Fibroblast of the conjunctiva (primary cell): ENCODE data around the gene RGS7.
"Not testable (repeated sequence)": the region's sequence is repeated elsewhere in the genome, so short reads cannot be mapped to it uniquely, and the experiment has no call there.

Experiments
- DNase-seq: peaks from one replicate; pipeline ENCODE4 v3.0.0-alpha.2; 2010; ENCODE audit warnings: low read depth

RGS7 gene

GRCh38 chr1:240980342-240980741 lies 376.7 kb downstream of the RGS7 start:
- no peak for DNase-seq

GRCh38 chr1:240976685-240977084 lies 380.3 kb downstream of the RGS7 start:
- DNase-seq = no peak

- no peak for DNase-seq
Measured at GRCh38 chr1:240973875-240974274, 383.1 kb downstream of the RGS7 start.

- not testable (repeated sequence) for DNase-seq
Measured at GRCh38 chr1:240972059-240972458, 384.9 kb downstream of the RGS7 start.

GRCh38 chr1:240970253-240970652 lies 386.8 kb downstream of the RGS7 start:
- DNase-seq = no peak

GRCh38 chr1:240968864-240969263 lies 388.1 kb downstream of the RGS7 start:
- no peak for DNase-seq

GRCh38 chr1:240967070-240967724 lies 389.8 kb downstream of the RGS7 start:
- no peak for DNase-seq

GRCh38 chr1:240965581-240966091 lies 391.4 kb downstream of the RGS7 start:
- no peak for DNase-seq

- DNase-seq = no peak
Measured at GRCh38 chr1:240962086-240962485, 394.9 kb downstream of the RGS7 start.

- DNase-seq = no peak
Measured at GRCh38 chr1:240956424-240956823, 400.6 kb downstream of the RGS7 start.

GRCh38 chr1:240956020-240956419 lies 401.0 kb downstream of the RGS7 start:
- no peak for DNase-seq

GRCh38 chr1:240947438-240948224 lies 409.4 kb downstream of the RGS7 start:
- no peak for DNase-seq

- peak; percentile 13 for DNase-seq
Measured at GRCh38 chr1:240946926-240947325, 410.1 kb downstream of the RGS7 start.

GRCh38 chr1:240942901-240943300 lies 414.1 kb downstream of the RGS7 start:
- DNase-seq = no peak

GRCh38 chr1:240941701-240942370 lies 415.2 kb downstream of the RGS7 start:
- DNase-seq = no peak

- DNase-seq = no peak
Measured at GRCh38 chr1:240936911-240937668, 419.9 kb downstream of the RGS7 start.

- DNase-seq = no peak
Measured at GRCh38 chr1:240935920-240936319, 421.1 kb downstream of the RGS7 start.

GRCh38 chr1:240931031-240931430 lies 426.0 kb downstream of the RGS7 start:
- no peak for DNase-seq

- no peak for DNase-seq
Measured at GRCh38 chr1:240928265-240928664, 428.7 kb downstream of the RGS7 start.

GRCh38 chr1:240927821-240928220 lies 429.2 kb downstream of the RGS7 start:
- no peak for DNase-seq

GRCh38 chr1:240925273-240925672 lies 431.7 kb downstream of the RGS7 start:
- DNase-seq = no peak

GRCh38 chr1:240917976-240918375 lies 439.0 kb downstream of the RGS7 start:
- DNase-seq = no peak
